Uterus (tissue), 4 donors: Measurements from ENCODE around the gene C12orf75. TPM values are rescaled to one million over a fixed set of nuclear protein-coding genes. Genes with fewer than 3 reads are reported as not detected.

Experiments used
- total RNA-seq, 4 donors: library from RNA; depleted of rRNA in 3 of 4; stranded (reverse); fragments of >200 nt in 3 of 4; gene quantifications; one replicate each; pipeline versions ENCODE4 v1.1.0 to v1.2.4, GENCODE V29; 2014 to 2023
- donor health status: DM: yes; HTN: yes; CAD: no.

The C12orf75 gene
- total RNA-seq, 4 donors from 2014 or later, result 19.6 to 57.1 (median 30.1) TPM

Other genes starting within 250 kb of the C12orf75 start
- 10 to 100 TPM in 1 of 4 donors, 1 to 10 TPM in 2, under 1 TPM in 1; 0.77 to 21.4 (median 3.0) TPM for gene ALDH1L2, start 246.2 kb upstream of the C12orf75 start, total RNA-seq
- gene WASHC4, start 223.0 kb upstream of the C12orf75 start, total RNA-seq, result 100 to 1,000 TPM in 1 of 4 donors, 10 to 100 TPM in 3; 44.1 to 162 (median 59.9) TPM
- 10 to 100 TPM; 14.3 to 52.6 (median 31.4) TPM for gene APPL2, start 94.5 kb upstream of the C12orf75 start, total RNA-seq